Neural cell (in vitro differentiated cells): ENCODE data around the gene ZNF554.

Experiments used
- CTCF ChIP-seq: fragments of 450-650 bp; IDR thresholded peaks from 2 replicates; pipeline ENCODE4 v1.5.1; 2014; ENCODE audit warnings: antibody characterized with exemption, mild to moderate bottlenecking, moderate library complexity; ENCODE audit not compliant: poor library complexity, severe bottlenecking
- EP300 ChIP-seq: fragments of 450-650 bp; conservative IDR thresholded peaks from 2 replicates; pipeline ENCODE4 v1.6.1; 2014; ENCODE audit warnings: antibody characterized with exemption, mild to moderate bottlenecking, moderate library complexity; ENCODE audit not compliant: poor library complexity, severe bottlenecking
- EZH2 ChIP-seq: fragments of 200-600, 300-800 bp; shearing (Covaris generic), sonication (generic); IDR thresholded peaks from 2 replicates; pipeline ENCODE4 v1.6.1; 2014; ENCODE audit warnings: antibody characterized with exemption, low read length, borderline replicate concordance, mild to moderate bottlenecking; ENCODE audit not compliant: insufficient read depth, poor library complexity, severe bottlenecking
- MXI1 ChIP-seq: fragments of 450-650 bp; conservative IDR thresholded peaks from 2 replicates; pipeline ENCODE4 v1.6.1; 2014; ENCODE audit warnings: antibody characterized with exemption, mild to moderate bottlenecking; ENCODE audit not compliant: poor library complexity, severe bottlenecking
- POLR2AphosphoS5 ChIP-seq: IDR thresholded peaks from 2 replicates; pipeline ENCODE4 v1.6.1; 2012
- RAD21 ChIP-seq: fragments of 450-650 bp; conservative IDR thresholded peaks from 2 replicates; pipeline ENCODE4 v1.6.1; 2014; ENCODE audit warnings: antibody characterized with exemption, mild to moderate bottlenecking, moderate library complexity
- REST ChIP-seq: IDR thresholded peaks from 2 replicates; pipeline ENCODE4 v1.6.1; 2012; ENCODE audit warnings: borderline replicate concordance
- SMC3 ChIP-seq: fragments of 450-650 bp; conservative IDR thresholded peaks from 2 replicates; pipeline ENCODE4 v1.6.1; 2014; ENCODE audit warnings: antibody characterized with exemption, mild to moderate bottlenecking, moderate library complexity; ENCODE audit not compliant: poor library complexity
- TAF1 ChIP-seq: IDR thresholded peaks from 2 replicates; pipeline ENCODE4 v1.6.1; 2012; ENCODE audit warnings: low read depth

GRCh38 chr19:2845107-2845506 lies 25.4 kb downstream of the ZNF554 start:
- TF ChIP-seq CTCF: no peak
- no peak for TF ChIP-seq EZH2
- no peak for TF ChIP-seq EP300
- no peak for TF ChIP-seq POLR2AphosphoS5
- no peak for TF ChIP-seq MXI1
- TF ChIP-seq TAF1: no peak
- no peak for TF ChIP-seq SMC3
- TF ChIP-seq RAD21: no peak
- no peak for TF ChIP-seq REST
